HG03442 (cell line): ENCODE data around the gene IL13RA1.
"Not testable (repeated sequence)": the region's sequence is repeated elsewhere in the genome, so short reads cannot be mapped to it uniquely, and the experiment has no call there.

Experiments used
- ATAC-seq: cut with Tn5 transposase; IDR thresholded peaks from one replicate; pipeline ENCODE4 v1.9.1; 2021; ENCODE audit warnings: mild to moderate bottlenecking, moderate library complexity; ENCODE audit not compliant: unreplicated experiment

The IL13RA1 gene

GRCh38 chrX:118772051-118772450 lies 44.6 kb downstream of the IL13RA1 start:
- ATAC-seq, result no peak

- ATAC-seq, result no peak
These were observed 46.4 kb downstream of the IL13RA1 start for GRCh38 chrX:118773782-118774181.

GRCh38 chrX:118779581-118779980 lies 52.2 kb downstream of the IL13RA1 start:
- no peak for ATAC-seq

- ATAC-seq, result no peak
These were observed 53.1 kb downstream of the IL13RA1 start for GRCh38 chrX:118780509-118780908.

GRCh38 chrX:118780911-118781310 lies 53.5 kb downstream of the IL13RA1 start:
- ATAC-seq, result no peak

- ATAC-seq, result no peak
These were observed 68.3 kb downstream of the IL13RA1 start for GRCh38 chrX:118795528-118796280.

GRCh38 chrX:118802857-118803256 lies 75.5 kb downstream of the IL13RA1 start:
- ATAC-seq, result no peak

GRCh38 chrX:118807151-118808017 lies 80.0 kb downstream of the IL13RA1 start:
- no peak for ATAC-seq

GRCh38 chrX:118817257-118817656 lies 89.9 kb downstream of the IL13RA1 start:
- not testable (repeated sequence) for ATAC-seq

GRCh38 chrX:118823263-118824172 lies 96.1 kb downstream of the IL13RA1 start, which contains the start of gene ZCCHC12:
ZCCHC12 (plus strand) TSS chrX:118823824; CDS start chrX:118825245, 1,421 bp downstream.
- no peak for ATAC-seq

- ATAC-seq, result no peak
These were observed 96.8 kb downstream of the IL13RA1 start for GRCh38 chrX:118824173-118824730.

- ATAC-seq, result no peak
These were observed 97.8 kb downstream of the IL13RA1 start for GRCh38 chrX:118825227-118825626.

- ATAC-seq, result peak; percentile 85
These were observed 112.0 kb downstream of the IL13RA1 start for GRCh38 chrX:118839334-118839958.
